UCSD-AML1 (cell line): ENCODE data around the gene ST6GALNAC2.
"Not testable (repeated sequence)": the region's sequence is repeated elsewhere in the genome, so short reads cannot be mapped to it uniquely, and the experiment has no call there.

Source experiments
- DNase-seq: peaks from one replicate; lab custom pipeline; 2025; ENCODE audit not compliant: unreplicated experiment; lab: John Stamatoyannopoulos, UW

The ST6GALNAC2 gene

GRCh38 chr17:76541739-76542454, 43.8 kb downstream of the ST6GALNAC2 start:
- DNase-seq: no peak

- peak; percentile 90 for DNase-seq
Observed at GRCh38 chr17:76540381-76541300, 45.0 kb downstream of the ST6GALNAC2 start.

- DNase-seq: no peak
Observed at GRCh38 chr17:76539631-76540271, 45.9 kb downstream of the ST6GALNAC2 start, which contains the start of gene PRCD. TSS of gene PRCD (plus strand) at chr17:76540044. CDS start at chr17:76540142, 98 bp downstream.

- no peak for DNase-seq
Observed at GRCh38 chr17:76538941-76539570, 46.6 kb downstream of the ST6GALNAC2 start.

- no peak for DNase-seq
Observed at GRCh38 chr17:76538281-76538931, 47.3 kb downstream of the ST6GALNAC2 start.

- DNase-seq: no peak
Observed at GRCh38 chr17:76537578-76538280, 47.9 kb downstream of the ST6GALNAC2 start, which contains the start of gene CYGB. TSS of gene CYGB (minus strand) at chr17:76537709. CDS start at chr17:76537542, 167 bp downstream.

- DNase-seq: no peak
Observed at GRCh38 chr17:76537288-76537577, 48.4 kb downstream of the ST6GALNAC2 start.

GRCh38 chr17:76536511-76537287, 49.0 kb downstream of the ST6GALNAC2 start:
- DNase-seq: no peak

- DNase-seq: no peak
Observed at GRCh38 chr17:76535788-76536510, 49.7 kb downstream of the ST6GALNAC2 start.

GRCh38 chr17:76534831-76535732, 50.6 kb downstream of the ST6GALNAC2 start:
- DNase-seq: no peak

GRCh38 chr17:76533640-76534359, 51.9 kb downstream of the ST6GALNAC2 start:
- not testable (repeated sequence) for DNase-seq

GRCh38 chr17:76532072-76532651, 53.5 kb downstream of the ST6GALNAC2 start:
- no peak for DNase-seq

GRCh38 chr17:76531486-76532038, 54.1 kb downstream of the ST6GALNAC2 start:
- DNase-seq: no peak

GRCh38 chr17:76530811-76531485, 54.7 kb downstream of the ST6GALNAC2 start:
- no peak for DNase-seq

GRCh38 chr17:76530095-76530723, 55.5 kb downstream of the ST6GALNAC2 start:
- DNase-seq: peak; percentile 53
